ENCODE measurements around the gene ZSWIM5. TPM values are rescaled to one million over a fixed set of nuclear protein-coding genes. Genes with fewer than 3 reads are reported as not detected.
"Not testable (repeated sequence)": the region's sequence is repeated elsewhere in the genome, so short reads cannot be mapped to it uniquely, and the experiment has no call there.

ZSWIM5 gene
- polyA plus RNA-seq, 1 experiment = 0.15 TPM

- DNase-seq (ENCODE audit: low read depth) = no peak
- Histone ChIP-seq H3K27me3 (ENCODE audit: control insufficient read depth, insufficient read depth, low read length) (no peaks in the 10 kb centered on the region), H3K36me3 (ENCODE audit: control insufficient read depth, insufficient read depth, low read length) (no peaks in the 10 kb centered on the region), H3K4me3 (ENCODE audit: low read depth, low read length) (no peak overlapping the region)
- ChIA-PET CTCF (no interaction called here), POLR2A (no interaction called here)
- no peak for TF ChIP-seq CTCF (IDR thresholded peaks at IDR 0.05; ENCODE audit: insufficient read depth, low read depth, low read length)
Observed at GRCh38 chr1:45187725-45188124, 18.7 kb downstream of the ZSWIM5 start.

DNA sequence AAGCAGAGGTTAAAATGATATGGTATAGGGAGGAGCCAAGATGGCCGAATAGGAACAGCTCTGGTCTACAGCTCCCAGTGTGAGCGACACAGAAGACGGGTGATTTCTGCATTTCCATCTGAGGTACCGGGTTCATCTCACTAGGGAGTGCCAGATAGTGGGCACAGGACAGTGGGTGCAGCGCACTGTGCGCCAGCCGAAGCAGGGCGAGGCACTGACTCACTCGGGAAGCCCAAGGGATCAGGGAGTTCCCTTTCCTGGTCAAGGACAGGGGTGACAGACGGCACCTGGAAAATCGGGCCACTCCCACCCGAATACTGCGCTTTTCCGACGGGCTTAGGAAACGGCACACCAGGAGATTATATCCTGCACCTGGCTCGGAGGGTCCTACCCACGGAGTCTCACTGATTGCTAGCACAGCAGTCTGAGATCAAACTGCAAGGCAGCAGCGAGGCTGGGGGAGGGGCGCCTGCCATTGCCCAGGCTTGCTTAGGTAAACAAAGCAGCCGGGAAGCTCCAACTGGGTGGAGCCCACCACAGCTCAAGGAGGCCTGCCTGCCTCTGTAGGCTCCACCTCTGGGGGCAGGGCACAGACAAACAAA is 26.4 kb downstream of the ZSWIM5 start:
- H3K36me3 ChIP-seq (ENCODE audit: control insufficient read depth, insufficient read depth, low read length); H3K27me3 ChIP-seq (ENCODE audit: control insufficient read depth, insufficient read depth, low read length); CTCF ChIA-PET; H3K4me3 ChIP-seq (ENCODE audit: low read depth, low read length); POLR2A ChIA-PET; DNase-seq (ENCODE audit: low read depth): not testable (repeated sequence)

- Histone ChIP-seq H3K36me3 (ENCODE audit: control insufficient read depth, insufficient read depth, low read length) (no peaks in the 10 kb centered on the region), H3K27me3 (ENCODE audit: control insufficient read depth, insufficient read depth, low read length) (no peaks in the 10 kb centered on the region), H3K4me3 (ENCODE audit: low read depth, low read length) (no peak overlapping the region)
- no peak for TF ChIP-seq CTCF (IDR thresholded peaks at IDR 0.05; ENCODE audit: insufficient read depth, low read depth, low read length)
- ChIA-PET POLR2A (no interaction called here), CTCF (no interaction called here)
- DNase-seq (ENCODE audit: low read depth) = no peak
Observed at GRCh38 chr1:45177452-45177851, 29.0 kb downstream of the ZSWIM5 start.

- no peak for TF ChIP-seq CTCF (IDR thresholded peaks at IDR 0.05; ENCODE audit: insufficient read depth, low read depth, low read length)
- CTCF ChIA-PET = no interaction called here
- no peak for DNase-seq (ENCODE audit: low read depth)
- H3K36me3 ChIP-seq (ENCODE audit: control insufficient read depth, insufficient read depth, low read length) = no peaks in the 10 kb centered on the region
- H3K27me3 ChIP-seq (ENCODE audit: control insufficient read depth, insufficient read depth, low read length) = no peaks in the 10 kb centered on the region; the same call in 1 of the 2 replicates
- no peak overlapping the region for H3K4me3 ChIP-seq (ENCODE audit: low read depth, low read length)
- POLR2A ChIA-PET = no interaction called here
Observed at GRCh38 chr1:45172764-45173163, 33.6 kb downstream of the ZSWIM5 start.

DNA sequence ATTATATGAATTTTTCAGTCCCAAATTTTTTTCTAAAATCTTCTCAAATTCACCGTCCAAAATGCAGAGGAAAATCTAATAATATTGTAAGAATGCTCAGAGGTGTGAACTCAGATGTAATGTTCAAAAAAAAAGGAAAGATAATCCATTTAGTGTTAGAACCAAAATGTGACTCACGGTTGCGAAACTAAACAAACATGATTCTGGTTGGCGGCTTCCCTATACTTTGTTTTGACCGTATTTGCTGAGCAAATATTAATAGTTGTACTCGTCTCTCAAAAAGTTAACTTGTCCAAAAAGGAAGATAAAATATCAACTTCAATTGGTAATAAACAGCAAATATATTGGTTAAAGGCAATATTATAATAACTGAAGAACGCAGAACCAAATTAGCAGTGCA is 34.4 kb downstream of the ZSWIM5 start:
- Histone ChIP-seq H3K36me3 (ENCODE audit: control insufficient read depth, insufficient read depth, low read length) (no peaks in the 10 kb centered on the region), H3K4me3 (ENCODE audit: low read depth, low read length) (no peak overlapping the region), H3K27me3 (ENCODE audit: control insufficient read depth, insufficient read depth, low read length) (no peaks in the 10 kb centered on the region; the same call in 1 of the 2 replicates)
- TF ChIP-seq CTCF (IDR thresholded peaks at IDR 0.05; ENCODE audit: insufficient read depth, low read depth, low read length) = no peak
- no peak for DNase-seq (ENCODE audit: low read depth)
- CTCF ChIA-PET = no interaction called here
- POLR2A ChIA-PET = no interaction called here

DNA sequence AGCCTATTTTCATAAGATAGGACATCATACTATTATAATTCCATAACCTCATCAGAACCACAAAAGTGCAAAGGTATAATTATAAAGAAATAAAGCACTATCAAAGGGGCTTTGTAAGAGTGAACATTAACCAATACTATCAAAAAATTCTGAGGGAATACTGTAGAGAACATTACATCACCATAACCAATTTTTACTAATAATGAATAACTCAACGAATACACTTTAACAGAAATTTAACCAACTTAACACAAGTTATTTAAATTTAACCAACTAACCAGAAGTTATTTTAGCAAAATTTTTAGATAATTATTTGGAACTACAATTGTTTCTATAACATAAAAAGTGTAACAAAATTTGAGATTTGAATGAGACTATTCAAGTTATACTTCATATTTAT is 34.8 kb downstream of the ZSWIM5 start:
- Histone ChIP-seq H3K27me3 (ENCODE audit: control insufficient read depth, insufficient read depth, low read length) (no peaks in the 10 kb centered on the region; the same call in 1 of the 2 replicates), H3K4me3 (ENCODE audit: low read depth, low read length) (no peak overlapping the region), H3K36me3 (ENCODE audit: control insufficient read depth, insufficient read depth, low read length) (no peaks in the 10 kb centered on the region)
- no peak for TF ChIP-seq CTCF (IDR thresholded peaks at IDR 0.05; ENCODE audit: insufficient read depth, low read depth, low read length)
- no peak for DNase-seq (ENCODE audit: low read depth)
- CTCF ChIA-PET = interaction anchor here (1.0 kb wide), 1 partner anchor 157 kb away, joined by 3 read pairs; no protein-coding TSS in a partner anchor
- POLR2A ChIA-PET = no interaction called here
